CD4-positive, alpha-beta T cell treated with Interleukin-6 at 100 ng/mL for 8 hours (primary cell): ENCODE data around the gene ZBTB7C.

ENCODE experiments used
- DNase-seq: peaks from one replicate; pipeline ENCODE4 v3.0.0-alpha.2; 2020; ENCODE audit warnings: mixed read lengths, low spot score

The ZBTB7C gene

DNA sequence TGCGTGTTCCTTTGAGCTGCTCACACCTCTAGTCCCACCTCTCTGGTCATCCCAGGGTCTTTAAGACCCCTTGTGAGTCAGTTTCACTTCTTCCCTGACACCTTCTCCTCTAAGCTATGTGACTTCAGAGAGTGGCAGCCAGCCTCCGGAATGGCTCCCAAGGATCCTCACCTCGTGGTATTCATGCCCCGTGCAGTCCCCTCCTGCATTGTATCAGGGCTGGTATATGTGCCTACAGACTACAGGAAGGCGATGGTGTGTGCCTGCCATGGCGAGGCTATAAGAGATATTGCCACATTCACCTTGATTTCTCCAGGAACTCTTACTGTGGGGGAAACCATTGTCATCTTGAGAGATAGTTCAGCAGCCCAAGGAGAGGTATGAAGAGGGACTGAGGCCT, 350.7 kb downstream of the ZBTB7C start:
- no peak for DNase-seq

DNA sequence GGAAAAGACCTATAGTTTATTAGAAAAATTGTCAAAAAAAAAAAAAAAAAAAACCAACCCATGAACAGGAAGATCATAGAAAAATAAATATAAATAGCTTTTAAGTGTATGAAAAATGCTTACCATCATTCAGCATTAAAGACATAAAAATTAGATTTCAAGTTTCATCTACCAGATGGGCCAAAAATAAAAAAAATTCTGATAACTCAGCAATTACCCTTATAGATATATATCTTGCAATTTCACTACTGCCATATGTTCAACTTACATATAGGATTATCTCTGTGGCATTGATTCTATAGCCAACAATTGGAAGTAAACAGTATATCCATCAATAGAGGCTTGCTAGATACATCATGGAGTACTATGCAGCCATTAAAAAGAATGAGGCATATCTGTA, 352.2 kb downstream of the ZBTB7C start:
- no peak for DNase-seq

DNA sequence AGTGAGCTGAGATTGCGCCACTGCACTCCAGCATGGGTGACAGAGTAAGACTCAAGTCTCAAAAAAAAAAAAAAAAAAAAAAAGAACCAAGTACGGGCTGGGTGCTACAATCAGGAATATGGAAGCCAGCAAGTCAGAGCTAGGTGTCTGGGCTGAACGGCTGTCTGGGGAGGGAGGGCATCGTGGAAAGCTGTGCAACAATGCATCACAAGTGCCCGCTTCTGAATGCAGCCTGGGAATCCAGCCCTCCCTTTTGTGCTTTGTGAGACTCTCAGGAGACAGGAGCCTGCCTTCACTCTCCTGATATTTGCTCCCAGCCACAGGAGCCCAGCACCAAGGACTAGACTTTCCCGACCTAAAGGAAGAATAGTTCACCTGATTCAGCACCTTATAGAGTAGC, 353.8 kb downstream of the ZBTB7C start:
- no peak for DNase-seq

DNA sequence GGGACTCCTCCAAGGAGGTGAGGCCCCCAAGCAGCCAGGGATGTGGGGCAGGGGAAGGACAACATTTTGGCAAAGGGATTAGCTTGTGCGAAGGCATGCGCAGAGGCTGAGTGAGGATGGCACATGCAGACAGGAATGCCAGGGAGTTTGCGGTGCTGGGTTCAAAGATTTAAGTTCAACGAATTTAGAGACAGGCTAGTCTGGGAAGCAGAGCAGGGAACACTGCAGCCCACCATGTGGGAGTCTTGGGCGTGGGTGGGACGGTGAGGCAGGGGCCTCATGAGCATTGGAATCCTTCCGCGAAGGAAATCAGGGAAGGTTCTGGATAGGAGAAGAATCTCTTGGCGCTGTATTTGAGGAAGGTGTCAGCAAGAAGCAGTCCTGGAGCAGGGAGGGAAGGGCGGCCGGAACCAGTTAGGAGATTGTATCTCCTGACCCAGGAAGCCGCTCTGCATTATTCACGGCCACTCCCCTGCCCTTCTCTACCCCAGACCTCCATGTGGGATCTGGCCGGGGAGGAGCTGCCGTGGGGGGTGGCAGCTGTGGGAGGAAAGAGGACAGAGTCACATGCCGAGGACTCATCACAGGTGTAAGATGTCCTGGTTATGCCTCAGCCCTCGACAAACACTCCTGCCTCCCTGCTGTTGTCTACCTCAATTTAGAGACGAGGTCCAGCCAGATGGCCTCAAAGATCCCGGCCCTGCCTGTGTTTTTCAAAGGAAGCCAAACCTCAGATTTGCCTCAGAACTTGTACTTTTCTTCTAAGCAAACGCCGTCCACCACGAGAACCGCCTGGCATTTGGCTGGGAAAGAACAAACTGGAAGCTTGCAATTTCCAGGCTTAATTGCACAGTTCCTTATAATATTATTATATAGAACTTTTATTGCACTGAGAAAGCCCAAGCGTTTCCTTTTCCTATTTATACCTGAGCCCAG, 355.0 kb downstream of the ZBTB7C start:
- DNase-seq, result no peak

DNA sequence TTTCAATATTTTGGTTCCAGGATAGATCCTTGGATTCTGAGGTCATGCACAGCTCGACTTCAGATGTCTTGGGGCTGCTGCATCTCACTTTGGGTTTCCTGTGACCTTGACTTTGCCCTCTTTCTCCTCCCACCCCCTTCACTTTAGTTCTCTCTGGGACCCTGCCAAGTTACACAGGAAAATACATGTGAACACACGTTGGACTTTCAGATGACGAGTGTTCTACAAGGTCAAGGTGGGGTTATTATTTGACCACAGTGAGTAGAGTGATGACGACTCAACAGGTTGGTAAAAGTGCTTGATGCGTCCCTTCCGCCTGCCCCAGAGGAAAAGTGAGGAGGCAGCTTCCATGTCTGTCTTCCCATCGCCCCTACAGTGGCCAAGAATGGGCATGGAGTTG, 356.3 kb downstream of the ZBTB7C start:
- no peak for DNase-seq

DNA sequence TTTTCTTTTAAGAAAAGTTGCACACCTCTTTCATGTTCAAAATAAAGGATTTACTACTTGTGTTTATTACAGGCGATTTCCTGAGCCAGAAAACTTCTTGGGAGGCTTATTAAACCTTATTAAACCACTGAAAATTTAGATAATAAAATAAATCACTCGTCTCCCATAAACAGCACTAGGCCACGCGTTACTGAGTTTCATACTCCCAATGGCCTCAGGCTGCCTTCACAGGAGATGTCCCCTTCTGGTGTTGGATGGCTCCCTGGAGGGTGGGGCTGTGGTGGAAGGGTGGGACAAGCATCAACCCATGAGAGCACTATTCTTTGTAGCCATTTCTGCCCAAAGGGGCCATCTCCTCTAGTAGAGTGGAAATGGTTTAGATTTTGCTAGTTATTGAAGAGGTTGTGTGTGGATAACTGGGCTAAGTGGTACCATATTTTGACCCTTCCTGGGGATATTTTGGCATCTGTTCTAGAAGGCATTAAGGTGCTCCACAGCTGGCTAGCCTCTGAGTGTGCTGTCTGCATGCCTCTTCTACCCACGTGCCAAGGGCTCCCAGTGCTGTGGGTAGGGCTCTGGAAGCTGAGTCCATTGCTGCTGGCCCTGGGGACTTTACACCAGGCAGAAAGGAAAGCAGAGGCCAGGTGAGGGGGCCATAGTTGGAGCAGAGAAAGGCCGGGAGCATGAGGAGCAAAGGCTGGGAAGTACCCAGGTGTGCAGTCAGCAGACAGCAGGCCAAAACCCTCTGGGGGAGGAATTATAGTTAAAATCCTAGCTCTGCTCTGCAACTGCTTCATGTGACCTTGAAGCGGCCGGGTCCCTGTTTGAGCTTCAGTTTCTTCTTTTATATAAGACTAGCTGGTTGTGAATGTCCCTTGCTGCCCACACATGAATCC, 357.0 kb downstream of the ZBTB7C start:
- no peak for DNase-seq

DNA sequence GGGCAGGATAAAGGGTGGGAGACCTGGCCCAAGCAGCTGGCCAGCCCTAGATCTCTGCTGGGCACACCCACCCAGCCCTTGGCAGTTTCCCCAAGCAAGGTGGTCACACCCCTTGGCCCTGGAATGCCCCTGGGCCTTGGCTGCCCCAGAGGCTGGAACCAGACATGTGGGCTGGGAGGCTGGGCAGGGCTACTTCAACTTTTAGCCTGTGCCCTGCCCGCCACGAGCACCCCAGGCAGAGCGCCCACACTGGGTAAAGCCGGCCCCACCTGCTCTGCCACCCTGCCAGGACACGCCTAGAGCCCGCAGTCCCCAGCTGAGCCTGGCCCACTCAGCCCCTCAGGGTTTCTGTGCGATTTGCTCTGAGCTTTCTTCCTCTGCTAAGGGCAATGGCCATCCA, 359.0 kb downstream of the ZBTB7C start:
- DNase-seq, result no peak

DNA sequence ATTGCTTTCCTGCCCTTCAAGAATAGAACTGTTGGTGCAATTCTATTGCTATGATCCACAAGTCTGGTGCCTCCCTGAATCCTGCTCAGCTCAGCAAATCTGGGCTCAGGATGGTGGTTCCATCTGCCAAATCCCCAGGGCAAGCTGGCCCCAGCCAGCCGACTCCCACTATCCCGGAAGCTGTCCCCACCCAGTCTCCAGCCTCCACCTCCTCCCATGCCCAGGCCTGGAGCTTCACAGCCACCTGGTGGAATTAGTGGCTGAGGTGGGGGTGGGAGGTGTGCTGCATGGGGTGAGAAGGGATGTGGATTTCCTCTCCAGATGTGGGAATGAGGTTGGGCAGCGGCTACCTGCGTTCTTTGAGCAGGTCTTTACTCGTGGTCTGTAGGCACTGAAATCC, 359.4 kb downstream of the ZBTB7C start:
- no peak for DNase-seq

DNA sequence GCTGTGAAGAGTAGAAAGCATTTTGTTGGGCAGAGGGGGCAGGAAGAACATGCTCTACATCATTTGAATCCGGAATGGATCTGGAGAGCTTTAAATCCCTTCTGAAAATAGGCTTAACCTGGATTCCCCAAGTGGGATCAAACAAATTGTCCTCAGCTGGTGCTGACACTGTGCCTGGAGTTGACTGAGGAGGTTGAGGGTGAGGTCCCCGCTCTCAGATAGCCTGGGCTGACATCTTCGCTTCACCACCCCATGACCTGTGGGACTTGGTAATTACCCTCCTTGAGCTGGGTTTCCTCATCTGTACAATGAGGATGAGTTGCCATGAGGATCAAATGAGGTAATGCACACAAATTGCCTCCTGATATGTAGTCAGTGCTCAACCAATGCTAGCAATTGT, 360.9 kb downstream of the ZBTB7C start:
- DNase-seq, result no peak

DNA sequence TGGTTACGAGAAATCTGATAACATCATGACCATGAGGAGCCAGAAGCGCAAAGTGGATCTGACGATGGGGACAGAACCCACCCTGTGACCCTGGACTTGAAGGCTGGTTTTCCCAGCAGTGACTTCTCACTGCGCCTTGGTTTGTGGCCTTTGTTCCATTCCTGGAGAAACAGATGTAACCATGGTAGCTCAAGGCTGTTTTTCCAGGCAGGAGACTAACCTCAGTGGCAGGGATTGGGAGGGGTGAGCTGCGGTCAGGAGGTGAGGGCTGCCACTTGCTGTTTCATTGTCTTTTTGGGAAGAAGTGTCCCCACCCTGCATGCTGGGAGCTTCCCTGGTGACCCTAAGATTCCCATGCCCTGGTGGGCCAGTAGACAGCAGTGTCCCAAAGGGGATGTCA, 362.3 kb downstream of the ZBTB7C start:
- DNase-seq, result no peak

DNA sequence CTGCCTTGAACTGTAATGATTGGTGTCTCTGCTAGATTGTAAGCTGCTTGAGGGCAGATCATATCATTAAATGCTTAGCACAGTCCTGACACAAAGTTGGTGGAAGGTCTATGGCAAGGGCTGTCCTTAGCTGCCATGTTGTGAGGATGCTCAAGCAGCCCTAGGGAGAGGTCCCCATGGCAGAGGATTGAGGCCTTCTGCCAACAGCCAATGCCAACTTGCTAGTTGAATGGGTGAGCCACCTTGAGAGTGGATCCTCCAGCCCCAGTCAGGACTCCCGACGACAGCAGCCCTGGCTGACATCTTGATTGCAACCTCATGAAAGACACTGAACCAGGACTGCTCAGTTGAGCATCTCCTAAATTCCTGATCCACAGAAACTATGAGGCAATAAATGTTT, 363.4 kb downstream of the ZBTB7C start:
- DNase-seq, result no peak

DNA sequence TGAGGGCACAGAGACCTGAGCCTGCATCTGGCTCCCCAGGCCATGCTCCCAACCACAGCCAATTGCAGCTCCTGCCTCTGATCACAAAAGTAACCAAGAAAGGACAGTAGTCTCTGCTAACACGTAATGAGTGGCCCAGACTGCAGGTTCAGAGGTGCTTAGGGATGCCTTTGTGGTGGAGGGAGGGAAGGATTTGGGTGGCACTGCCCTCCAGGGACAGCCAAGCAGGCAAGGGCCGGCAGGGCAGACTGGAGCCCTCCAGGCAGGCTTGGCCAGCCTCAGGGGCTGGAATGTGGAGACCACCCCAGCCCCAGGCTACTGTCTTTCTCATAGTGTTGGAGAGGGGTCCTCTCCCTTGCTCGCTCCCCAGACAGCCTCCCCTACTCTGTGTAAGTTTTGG, 364.2 kb downstream of the ZBTB7C start:
- DNase-seq, result no peak

DNA sequence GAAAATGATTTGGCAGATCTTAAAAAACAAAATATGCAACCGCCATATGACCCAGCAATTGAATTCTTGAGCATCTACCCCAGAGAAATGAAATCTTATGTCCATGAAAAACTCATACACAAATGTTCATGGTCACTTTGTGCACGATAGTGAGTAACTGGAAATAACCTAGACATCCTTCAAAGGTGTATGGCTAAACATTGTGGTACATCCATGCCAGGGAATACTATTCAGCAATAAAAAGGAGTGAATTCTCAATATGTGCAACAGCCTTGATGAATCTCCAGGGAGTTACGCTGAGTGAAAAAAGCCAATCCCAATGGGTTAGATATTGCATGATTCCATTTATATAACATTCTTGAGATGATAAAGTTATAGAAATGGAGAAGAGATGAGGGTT, 366.0 kb downstream of the ZBTB7C start:
- DNase-seq, result no peak

DNA sequence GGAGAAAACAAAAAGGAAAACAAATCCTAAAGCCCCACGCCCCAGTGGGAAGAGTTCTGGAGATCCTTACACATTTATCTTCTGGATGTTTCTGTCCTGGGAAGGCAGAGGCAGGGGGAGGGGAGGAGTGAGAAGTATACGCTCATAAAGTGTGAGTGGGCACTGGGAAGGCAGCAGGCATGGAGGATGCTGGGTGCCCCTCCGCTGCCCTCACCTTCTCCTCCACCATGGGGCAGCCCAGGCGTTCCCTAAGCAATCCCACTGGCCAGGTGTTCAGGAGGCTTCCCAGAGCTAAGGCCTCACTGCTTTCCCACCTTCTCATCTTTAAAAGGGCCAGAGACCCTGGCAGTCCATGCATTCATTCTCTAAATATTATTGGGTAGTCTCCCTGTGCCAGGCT, 366.8 kb downstream of the ZBTB7C start:
- DNase-seq, result no peak

DNA sequence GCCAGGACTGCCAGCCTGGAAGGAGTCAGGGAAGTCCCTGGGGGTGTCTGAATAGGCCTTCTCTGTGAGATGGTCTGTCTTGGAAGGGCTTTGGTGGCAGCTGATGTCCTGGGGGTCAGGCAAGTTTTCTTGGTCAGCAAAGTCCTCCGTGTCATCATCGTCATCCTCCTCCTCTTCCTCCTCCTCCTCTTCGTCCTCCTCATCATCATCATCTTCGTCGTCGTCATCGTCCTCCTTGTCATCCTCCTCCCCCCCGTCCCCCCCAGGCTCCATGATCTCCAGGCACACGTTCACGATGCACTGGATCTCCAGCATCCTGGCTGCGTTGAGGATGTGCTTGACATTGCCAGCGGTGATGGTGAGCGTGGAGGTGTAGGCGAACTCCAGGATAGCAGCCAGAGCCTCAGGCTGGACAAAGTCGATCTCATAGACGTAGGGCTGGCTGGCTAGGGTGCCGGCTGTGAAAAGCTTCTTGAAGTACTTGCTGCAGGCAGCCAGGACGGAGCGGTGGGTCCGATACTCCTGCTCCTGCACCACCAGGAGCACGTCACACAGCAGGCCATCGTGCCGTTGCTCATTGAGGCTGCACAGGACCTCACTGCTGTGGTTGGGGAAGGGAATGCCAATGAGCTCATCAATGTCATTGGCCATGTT, 368.6 kb downstream of the ZBTB7C start:
- DNase-seq, result no peak

DNA sequence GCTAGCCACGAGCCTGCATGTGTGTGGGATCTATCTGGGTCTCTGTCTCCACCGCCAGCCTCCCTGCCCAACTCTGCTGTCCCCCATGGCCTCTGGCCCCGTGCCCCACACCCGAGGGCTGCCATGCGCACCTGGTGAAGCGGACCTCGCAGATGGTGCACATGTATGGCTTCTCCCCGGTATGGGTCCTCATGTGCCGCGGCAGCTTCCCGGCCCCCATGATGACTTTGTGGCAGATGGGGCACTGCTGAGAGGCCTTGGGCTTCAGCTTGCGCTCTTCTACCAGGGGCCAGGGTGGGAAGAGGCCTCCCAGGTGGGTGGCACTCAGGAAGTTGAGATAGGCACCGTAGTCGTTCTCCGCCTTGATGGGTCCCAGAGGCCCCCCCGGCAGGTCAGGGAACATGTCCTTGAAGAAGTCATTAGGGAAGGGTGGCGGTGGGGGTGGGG, 369.4 kb downstream of the ZBTB7C start:
- DNase-seq, result no peak

DNA sequence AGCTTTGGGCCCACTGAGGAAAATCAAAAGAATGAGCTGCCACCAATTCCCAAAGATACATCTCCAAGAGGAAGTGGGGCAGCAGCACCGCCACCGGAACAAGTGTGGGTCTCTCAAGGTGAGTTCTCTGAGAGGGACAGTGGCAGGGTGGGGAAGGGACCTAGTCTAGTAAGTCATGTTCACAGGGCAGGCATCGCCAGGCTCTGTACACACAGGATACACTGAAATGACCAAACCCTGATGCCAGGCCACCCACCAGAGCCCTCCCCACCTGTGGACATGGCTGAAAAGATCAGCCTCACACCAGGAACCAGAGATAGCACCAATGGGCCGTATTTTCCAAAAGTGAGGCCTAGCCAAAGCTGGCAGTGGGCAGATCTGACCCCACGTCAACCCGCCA, 370.5 kb downstream of the ZBTB7C start:
- no peak for DNase-seq

DNA sequence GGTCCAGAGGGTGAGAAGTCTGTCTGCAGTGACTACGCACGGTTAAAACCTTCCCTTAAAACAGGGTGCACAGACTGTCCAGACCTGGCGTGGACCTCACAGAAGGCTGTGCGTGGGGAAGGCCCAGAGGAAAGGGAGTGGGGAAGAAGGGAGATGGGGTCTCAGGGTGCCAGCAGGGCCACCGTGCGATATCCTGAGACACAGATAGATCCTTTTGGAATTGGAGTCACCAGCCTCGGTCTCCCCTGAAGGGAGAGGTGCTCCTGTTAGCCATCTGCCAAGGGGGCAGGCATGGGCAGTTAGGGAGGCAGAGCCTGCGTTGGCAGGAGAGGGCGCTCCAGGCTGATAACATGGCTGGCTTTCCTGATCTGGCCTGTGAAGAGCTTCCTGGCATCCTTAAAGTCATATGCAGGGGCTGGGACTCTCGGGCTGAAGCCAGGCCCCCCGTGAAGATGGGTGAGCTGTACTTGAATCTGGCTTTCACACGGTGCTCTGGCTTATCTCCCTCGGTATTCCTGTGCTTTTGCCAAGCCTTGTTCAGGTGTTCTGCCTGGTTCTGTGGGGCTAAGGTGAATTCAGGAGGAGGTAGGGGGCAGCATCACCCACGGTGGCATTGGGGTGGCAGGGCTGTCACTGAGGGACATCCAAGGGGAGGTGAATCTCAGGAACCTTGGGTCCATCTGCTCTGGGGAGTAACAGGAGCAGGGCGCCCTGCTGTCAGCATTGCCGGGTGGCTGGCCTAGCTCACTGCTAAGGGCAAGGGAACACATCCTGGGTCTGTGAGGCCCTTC, 371.5 kb downstream of the ZBTB7C start:
- no peak for DNase-seq

DNA sequence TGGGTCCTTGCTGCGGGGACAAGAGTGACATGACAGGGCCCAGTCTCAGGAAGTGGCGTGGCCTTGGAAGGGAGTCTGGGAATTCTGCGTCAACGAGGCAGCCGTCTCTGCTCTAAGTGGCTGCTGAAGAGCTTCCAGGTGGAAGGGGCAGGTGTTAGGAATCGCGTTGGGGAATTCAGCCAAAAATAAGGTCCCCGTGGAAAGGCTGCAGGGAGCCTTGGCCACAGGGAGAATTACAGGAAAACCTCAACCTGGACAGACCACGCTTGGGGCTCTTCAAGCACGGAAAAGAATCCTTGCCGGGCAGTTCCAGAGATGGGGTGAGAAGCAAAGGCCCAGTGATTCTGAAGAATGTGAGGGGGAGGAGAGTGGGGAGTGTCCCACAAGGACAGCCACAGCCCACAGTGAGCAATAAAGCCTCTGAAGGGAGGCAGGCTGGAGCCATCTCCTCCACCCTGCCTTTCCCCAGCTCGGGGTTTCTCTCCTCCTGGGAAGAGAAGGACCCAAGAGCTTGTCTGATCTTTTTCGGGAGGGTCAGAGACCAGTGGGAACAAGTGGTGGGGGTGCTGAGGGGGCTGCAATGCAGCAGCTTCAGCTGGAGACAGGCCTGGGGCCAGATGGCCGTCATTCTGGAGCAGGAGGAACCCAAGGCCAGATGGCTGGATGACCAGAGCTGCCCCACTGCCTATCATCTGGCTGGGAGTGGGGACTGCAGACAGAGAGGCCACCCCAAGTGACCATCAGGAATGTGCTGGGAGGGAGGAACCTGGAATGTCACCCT, 372.4 kb downstream of the ZBTB7C start:
- no peak for DNase-seq

DNA sequence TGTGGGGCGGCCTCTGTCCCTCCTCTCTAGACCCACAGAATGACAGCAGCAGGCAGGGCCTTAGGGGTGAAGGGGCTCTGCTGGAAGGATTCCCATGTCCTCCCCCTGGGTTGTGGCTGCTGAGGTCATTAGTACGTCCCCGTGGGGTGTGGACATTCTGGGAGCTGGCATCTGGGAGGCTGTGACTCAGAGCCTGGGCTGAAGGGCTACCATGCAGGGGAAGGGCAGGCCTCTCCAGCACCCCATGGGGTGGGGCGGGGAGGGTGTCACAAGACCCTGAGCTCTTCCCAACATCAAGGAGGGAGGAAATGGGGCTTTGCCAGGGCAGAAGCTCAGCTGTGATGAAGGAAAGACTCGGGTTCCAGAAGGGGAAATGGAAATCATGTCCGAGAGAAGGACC, 373.0 kb downstream of the ZBTB7C start:
- DNase-seq, result no peak

DNA sequence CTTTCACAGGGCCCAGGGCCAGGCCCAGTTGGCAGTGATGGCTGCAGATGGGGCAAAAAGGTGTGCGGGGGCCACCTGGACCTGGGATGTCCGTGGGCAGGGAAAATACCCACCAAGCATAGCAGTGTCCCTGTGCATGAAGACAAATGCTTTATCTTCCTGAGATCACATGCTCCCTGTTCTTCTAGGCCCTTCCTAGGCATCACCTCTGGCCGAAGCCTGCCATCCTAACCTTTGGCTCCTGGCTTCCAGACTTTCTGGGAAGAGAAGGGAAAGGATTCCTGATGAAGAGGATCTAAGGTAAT, 373.7 kb downstream of the ZBTB7C start:
- no peak for DNase-seq
